Right atrium auricular region (tissue), 2 donors: ENCODE results near the gene ARMC8. TPM values are rescaled to one million over a fixed set of nuclear protein-coding genes. Genes with fewer than 3 reads are reported as not detected.

Experiments
- DNase-seq: peaks from one replicate; pipeline ENCODE4 v3.0.0-alpha.2; 2019; ENCODE audit warnings: low spot score
- H3K27ac ChIP-seq, 2 donors: fragments of 200-600 bp; sonication (generic); 1 replicate in 1 of 2; 2 replicates in 1 of 2; pipeline ENCODE4 v1.5.1; 2016 to 2019
- H3K27me3 ChIP-seq, 2 donors: fragments of 200-600 bp; sonication (generic); one replicate each; pipeline versions ENCODE4 v1.5.1 to v1.6.0; 2017 to 2019
- H3K36me3 ChIP-seq: fragments of 200-600 bp; sonication (generic); one replicate; pipeline ENCODE4 v1.5.1; 2016
- H3K4me1 ChIP-seq, 2 donors: fragments of 200-600 bp; sonication (generic); one replicate each; pipeline versions ENCODE4 v1.5.1 to v1.6.0; 2017 to 2019
- H3K4me3 ChIP-seq, 2 donors: fragments of 200-600 bp; sonication (generic); 1 replicate in 1 of 2; 2 replicates in 1 of 2; pipeline ENCODE4 v1.5.1; 2017 to 2019; ENCODE audit warnings: mild to moderate bottlenecking in 1 of 2, moderate library complexity in 1 of 2
- H3K9me3 ChIP-seq, 2 donors: fragments of 200-600 bp; sonication (generic); one replicate each; pipeline ENCODE4 v1.5.1; 2019
- CTCF ChIP-seq, 2 donors: fragments of 200-600 bp; sonication (generic); IDR thresholded peaks; one replicate each; pipeline ENCODE4 v1.5.1; 2019; ENCODE audit warnings: antibody characterized with exemption in 2 of 2
- total RNA-seq, 2 donors: library from RNA; depleted of rRNA; stranded (reverse); fragments of >200 nt; gene quantifications; one replicate each; pipeline ENCODE4 v1.1.0, GENCODE V29; 2016

The ARMC8 gene
- total RNA-seq, 2 donors from 2014 or later, result 28.6 to 33.8 TPM

GRCh38 chr3:138222942-138223287 lies 35.8 kb downstream of the ARMC8 start:
- H3K4me1 ChIP-seq, result peaks cover 0 to 3% of the 10 kb centered on the region in 2 donors
- no peak for TF ChIP-seq CTCF (IDR thresholded peaks at IDR 0.05)
- DNase-seq, result no peak
- H3K4me3 ChIP-seq, result no peak overlapping the region
- peaks cover 46% of the 10 kb centered on the region for H3K36me3 ChIP-seq
- no peak overlapping the region for H3K27ac ChIP-seq
- no peaks in the 10 kb centered on the region for H3K27me3 ChIP-seq
- H3K9me3 ChIP-seq, result no peaks in the 10 kb centered on the region

- no peaks in the 10 kb centered on the region for H3K4me1 ChIP-seq
- DNase-seq, result no peak
- no peaks in the 10 kb centered on the region for H3K9me3 ChIP-seq
- no peak overlapping the region for H3K4me3 ChIP-seq
- TF ChIP-seq CTCF (IDR thresholded peaks at IDR 0.05), result no peak
- H3K36me3 ChIP-seq, result peaks cover 77% of the 10 kb centered on the region
- H3K27me3 ChIP-seq, result no peaks in the 10 kb centered on the region
- H3K27ac ChIP-seq, result no peak overlapping the region
These were observed 40.5 kb downstream of the ARMC8 start for GRCh38 chr3:138227650-138228049.

- H3K36me3 ChIP-seq, result peaks cover 71% of the 10 kb centered on the region
- H3K4me1 ChIP-seq, result peaks cover 0 to 4% of the 10 kb centered on the region in 2 donors
- no peak for TF ChIP-seq CTCF (IDR thresholded peaks at IDR 0.05)
- no peaks in the 10 kb centered on the region for H3K27me3 ChIP-seq
- DNase-seq, result no peak
- no peaks in the 10 kb centered on the region for H3K9me3 ChIP-seq
- no peak overlapping the region for H3K27ac ChIP-seq
- H3K4me3 ChIP-seq, result no peak overlapping the region
These were observed 43.4 kb downstream of the ARMC8 start for GRCh38 chr3:138230525-138230924.

GRCh38 chr3:138232705-138233364 lies 45.7 kb downstream of the ARMC8 start:
- Histone ChIP-seq H3K4me1 (peaks cover 0 to 4% of the 10 kb centered on the region in 2 donors), H3K4me3 (no peak overlapping the region), H3K27ac (no peak overlapping the region), H3K36me3 (peaks cover 67% of the 10 kb centered on the region), H3K27me3 (no peaks in the 10 kb centered on the region), H3K9me3 (no peaks in the 10 kb centered on the region)
- no peak for TF ChIP-seq CTCF (IDR thresholded peaks at IDR 0.05)
- DNase-seq, result no peak

GRCh38 chr3:138234401-138235179 lies 47.5 kb downstream of the ARMC8 start:
- Histone ChIP-seq H3K4me1 (peaks cover 0 to 4% of the 10 kb centered on the region in 2 donors), H3K36me3 (peaks cover 67% of the 10 kb centered on the region), H3K9me3 (no peaks in the 10 kb centered on the region), H3K27me3 (no peaks in the 10 kb centered on the region), H3K4me3 (no peak overlapping the region), H3K27ac (no peak overlapping the region)
- TF ChIP-seq CTCF (IDR thresholded peaks at IDR 0.05), result no peak
- DNase-seq, result no peak
